Type B pancreatic cell (in vitro differentiated cells): ENCODE data around the gene TCF3. TPM values are rescaled to one million over a fixed set of nuclear protein-coding genes. Genes with fewer than 3 reads are reported as not detected.

Source experiments
- DNase-seq: peaks from one replicate; pipeline ENCODE4 v3.0.0; 2021; ENCODE audit warnings: mixed read lengths; ENCODE audit not compliant: unreplicated experiment; ENCODE audit errors: extremely low spot score
- H3K27ac Mint-ChIP-seq: 2 replicates; pipeline ENCODE4 v1.8.0; 2021; ENCODE audit warnings: mild to moderate bottlenecking, mixed read lengths
- H3K27me3 Mint-ChIP-seq: 2 replicates; pipeline ENCODE4 v1.8.0; 2021; ENCODE audit warnings: mixed read lengths
- H3K36me3 Mint-ChIP-seq: 2 replicates; pipeline ENCODE4 v1.8.0; 2021; ENCODE audit warnings: mixed read lengths
- H3K4me1 Mint-ChIP-seq: one replicate; pipeline ENCODE4 v1.8.0; 2021; ENCODE audit warnings: mixed read lengths; ENCODE audit not compliant: unreplicated experiment
- H3K4me3 Mint-ChIP-seq: 2 replicates; pipeline ENCODE4 v1.8.0; 2021; ENCODE audit warnings: mild to moderate bottlenecking, mixed read lengths
- H3K9me3 Mint-ChIP-seq: 2 replicates; pipeline ENCODE4 v1.8.0; 2021; ENCODE audit warnings: mixed read lengths
- total RNA-seq: library from RNA; stranded (reverse); gene quantifications from 2 replicates; pipeline ENCODE4 v1.2.1, GENCODE V29; 2021; ENCODE audit warnings: low replicate concordance
- TF ChIP-seq, protein P1 (sequence below): fragments of 200-600 bp; sonication (generic); conservative IDR thresholded peaks from 2 replicates; pipeline ENCODE4 v1.5.0; 2021; ENCODE audit warnings: antibody characterized with exemption, mild to moderate bottlenecking

Gene TCF3
- total RNA-seq, 1 donor from 2014 or later, result 193 TPM

DNA sequence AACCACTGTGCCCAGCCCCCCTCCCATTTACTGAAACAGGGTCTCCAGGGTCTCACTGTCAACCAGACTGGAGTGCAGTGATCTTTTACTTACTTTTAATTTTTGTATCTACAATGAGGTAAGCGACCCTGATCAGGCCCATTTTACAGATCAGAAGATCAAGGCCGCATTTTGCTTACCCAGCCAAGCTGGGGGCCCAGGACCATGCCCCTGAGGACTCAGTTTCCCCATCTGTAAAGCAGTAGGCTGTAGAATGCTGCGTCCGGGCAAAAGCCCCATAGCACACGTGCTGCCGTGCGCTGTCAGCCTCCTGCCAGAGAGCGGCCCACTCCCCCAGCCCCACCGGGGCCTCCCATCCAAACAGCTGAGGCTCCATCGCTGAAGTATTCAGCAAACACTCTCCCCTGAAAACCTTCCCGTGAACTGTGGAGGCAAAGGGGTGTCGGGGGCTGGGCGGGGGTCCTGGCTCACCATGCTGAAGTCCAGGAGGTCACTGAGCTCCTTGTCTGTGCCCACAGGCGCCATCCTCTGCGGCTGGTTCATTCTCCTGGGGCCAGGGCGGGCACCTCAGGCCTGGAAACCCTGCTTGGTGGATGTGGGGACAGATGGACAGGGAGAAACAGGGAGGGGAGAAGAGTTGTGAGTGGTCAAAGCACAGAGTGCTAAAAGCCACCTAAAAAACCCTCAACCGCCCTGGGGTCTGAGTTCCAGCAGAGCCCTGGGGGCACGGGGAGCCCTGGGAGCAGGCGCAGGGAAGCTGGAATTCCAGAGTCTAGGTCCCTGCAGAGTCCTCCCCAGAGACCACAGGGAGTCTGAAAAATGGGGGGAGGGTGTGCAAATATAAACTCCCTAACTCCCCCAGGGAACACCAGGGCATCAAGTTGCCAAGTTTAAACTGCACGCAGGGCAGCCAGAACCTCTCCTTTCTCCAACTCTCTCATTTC, 2.4 kb downstream of the TCF3 start:
- H3K27ac Mint-ChIP-seq, result peak overlapping the region; percentile 94
- H3K4me1 Mint-ChIP-seq, result peaks cover 6% of the 10 kb centered on the region
- H3K27me3 Mint-ChIP-seq, result no peaks in the 10 kb centered on the region
- DNase-seq, result no peak
- TF ChIP-seq, protein P1, sequence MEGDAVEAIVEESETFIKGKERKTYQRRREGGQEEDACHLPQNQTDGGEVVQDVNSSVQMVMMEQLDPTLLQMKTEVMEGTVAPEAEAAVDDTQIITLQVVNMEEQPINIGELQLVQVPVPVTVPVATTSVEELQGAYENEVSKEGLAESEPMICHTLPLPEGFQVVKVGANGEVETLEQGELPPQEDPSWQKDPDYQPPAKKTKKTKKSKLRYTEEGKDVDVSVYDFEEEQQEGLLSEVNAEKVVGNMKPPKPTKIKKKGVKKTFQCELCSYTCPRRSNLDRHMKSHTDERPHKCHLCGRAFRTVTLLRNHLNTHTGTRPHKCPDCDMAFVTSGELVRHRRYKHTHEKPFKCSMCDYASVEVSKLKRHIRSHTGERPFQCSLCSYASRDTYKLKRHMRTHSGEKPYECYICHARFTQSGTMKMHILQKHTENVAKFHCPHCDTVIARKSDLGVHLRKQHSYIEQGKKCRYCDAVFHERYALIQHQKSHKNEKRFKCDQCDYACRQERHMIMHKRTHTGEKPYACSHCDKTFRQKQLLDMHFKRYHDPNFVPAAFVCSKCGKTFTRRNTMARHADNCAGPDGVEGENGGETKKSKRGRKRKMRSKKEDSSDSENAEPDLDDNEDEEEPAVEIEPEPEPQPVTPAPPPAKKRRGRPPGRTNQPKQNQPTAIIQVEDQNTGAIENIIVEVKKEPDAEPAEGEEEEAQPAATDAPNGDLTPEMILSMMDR, result no peak
- no peaks in the 10 kb centered on the region for H3K9me3 Mint-ChIP-seq
- H3K4me3 Mint-ChIP-seq, result peak overlapping the region; percentile 95
- peaks cover 4% of the 10 kb centered on the region for H3K36me3 Mint-ChIP-seq

DNA sequence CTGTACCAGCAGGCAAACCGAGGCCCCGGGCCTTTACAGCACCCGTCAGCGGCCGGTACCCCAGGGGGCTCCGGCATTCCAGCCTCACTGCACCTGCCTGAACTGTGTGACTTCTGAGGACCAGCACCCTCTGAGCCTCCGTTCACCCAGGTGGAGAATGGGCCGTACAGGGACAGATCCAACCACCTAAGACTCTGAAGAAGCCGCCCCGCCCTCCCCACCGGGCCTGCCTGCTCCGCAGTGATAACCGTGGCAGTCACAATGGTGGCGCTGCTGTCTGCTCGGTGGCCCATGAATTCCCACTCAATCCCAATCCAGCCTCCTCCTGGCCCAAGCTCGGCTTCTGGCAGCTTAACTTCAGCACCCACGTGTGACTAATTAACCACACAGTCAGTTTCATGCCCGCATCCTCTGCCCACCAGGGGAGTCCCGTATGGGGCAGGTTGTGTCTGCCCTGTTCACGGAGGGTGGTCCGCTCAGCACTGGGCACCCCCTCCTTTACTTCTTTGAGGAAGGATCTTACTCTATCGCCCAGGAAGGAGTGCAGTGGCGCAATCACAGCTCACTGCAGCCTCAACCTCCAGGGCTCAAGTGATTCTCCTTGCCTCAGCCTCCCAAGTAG, 3.4 kb downstream of the TCF3 start:
- DNase-seq, result no peak
- Mint-ChIP-seq H3K4me1 (peaks cover 6% of the 10 kb centered on the region), H3K27ac (peak overlapping the region; percentile 16), H3K27me3 (no peaks in the 10 kb centered on the region), H3K36me3 (peaks cover 4% of the 10 kb centered on the region), H3K9me3 (no peaks in the 10 kb centered on the region), H3K4me3 (no peak overlapping the region)
- TF ChIP-seq, protein P1, result no peak

DNA sequence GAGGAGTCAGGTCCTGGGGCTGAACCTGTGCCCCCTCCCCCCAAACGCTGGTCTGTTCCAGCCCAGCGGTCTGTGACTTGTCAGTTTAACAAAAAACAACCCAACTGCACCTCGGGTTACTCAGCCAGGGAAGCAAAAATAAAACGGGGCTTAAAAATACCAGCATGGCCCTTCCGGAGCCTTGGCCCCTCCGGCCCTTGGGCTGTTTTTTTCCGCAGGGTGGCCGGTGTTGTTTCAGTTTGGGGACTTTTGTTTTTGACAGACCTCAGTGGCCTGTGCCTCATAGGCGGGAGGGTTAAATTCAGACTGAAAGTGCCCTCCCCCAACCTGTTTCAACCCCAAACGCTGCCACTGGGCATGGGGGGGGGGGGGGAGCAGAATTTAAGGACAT, 4.0 kb downstream of the TCF3 start:
- no peaks in the 10 kb centered on the region for H3K9me3 Mint-ChIP-seq
- no peak overlapping the region for H3K27ac Mint-ChIP-seq

DNA sequence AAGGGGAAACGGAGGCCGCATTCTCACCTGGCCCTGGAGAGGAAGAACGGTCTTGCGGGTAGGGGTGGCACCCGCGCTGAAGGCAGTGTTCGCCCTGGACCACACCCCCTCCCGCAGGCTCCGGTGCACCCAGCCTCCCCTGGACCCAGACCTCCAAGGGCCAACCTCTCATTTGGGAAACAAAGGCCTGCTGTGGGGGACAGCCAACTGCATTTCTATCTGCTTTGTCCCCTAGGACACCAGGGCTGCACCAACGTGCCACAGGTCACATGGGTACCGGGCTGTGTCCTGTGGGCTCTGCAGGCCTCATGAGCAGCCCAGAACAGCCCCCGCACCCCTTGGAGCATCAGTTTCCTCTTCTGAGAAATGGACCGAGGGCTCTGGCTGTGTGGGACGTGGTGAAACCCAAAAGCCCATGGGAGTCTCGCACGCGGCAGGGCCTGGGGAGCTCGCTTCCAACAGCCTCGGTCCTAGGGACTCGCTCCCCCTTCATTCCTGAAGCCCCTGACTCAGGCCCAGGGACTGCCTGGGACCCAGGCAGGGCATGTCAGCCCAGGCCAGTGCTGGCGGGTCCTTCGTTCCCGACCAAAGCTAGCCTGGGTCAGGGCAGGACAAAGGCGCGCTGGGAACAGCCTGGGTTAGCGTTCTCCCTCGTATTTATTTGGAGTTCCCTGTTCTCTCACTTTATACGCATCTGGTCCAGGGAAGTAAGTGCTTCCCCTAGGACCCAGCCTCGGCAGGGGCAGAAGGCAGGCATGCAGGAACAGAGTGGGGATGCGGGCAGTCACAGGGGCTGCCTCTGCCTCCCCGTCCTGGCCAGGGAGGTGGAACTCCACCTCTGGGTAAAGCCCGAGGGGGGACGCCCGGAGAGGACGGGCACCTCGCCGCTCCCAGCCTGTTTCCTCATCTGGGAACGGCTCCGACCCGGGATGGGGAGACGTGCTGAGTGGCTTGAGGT, 4.6 kb downstream of the TCF3 start:
- Mint-ChIP-seq H3K27ac (no peak overlapping the region), H3K4me3 (no peak overlapping the region), H3K27me3 (no peaks in the 10 kb centered on the region), H3K36me3 (peaks cover 9% of the 10 kb centered on the region), H3K9me3 (no peaks in the 10 kb centered on the region), H3K4me1 (peaks cover 6% of the 10 kb centered on the region)
- DNase-seq, result no peak
- TF ChIP-seq, protein P1, result no peak

More for the DNA sequence above, 4.0 kb downstream of the TCF3 start:
- Mint-ChIP-seq H3K27me3 (no peaks in the 10 kb centered on the region), H3K4me1 (peaks cover 6% of the 10 kb centered on the region), H3K4me3 (no peak overlapping the region), H3K36me3 (peaks cover 4% of the 10 kb centered on the region)
- DNase-seq, result no peak
- TF ChIP-seq, protein P1, result no peak

DNA sequence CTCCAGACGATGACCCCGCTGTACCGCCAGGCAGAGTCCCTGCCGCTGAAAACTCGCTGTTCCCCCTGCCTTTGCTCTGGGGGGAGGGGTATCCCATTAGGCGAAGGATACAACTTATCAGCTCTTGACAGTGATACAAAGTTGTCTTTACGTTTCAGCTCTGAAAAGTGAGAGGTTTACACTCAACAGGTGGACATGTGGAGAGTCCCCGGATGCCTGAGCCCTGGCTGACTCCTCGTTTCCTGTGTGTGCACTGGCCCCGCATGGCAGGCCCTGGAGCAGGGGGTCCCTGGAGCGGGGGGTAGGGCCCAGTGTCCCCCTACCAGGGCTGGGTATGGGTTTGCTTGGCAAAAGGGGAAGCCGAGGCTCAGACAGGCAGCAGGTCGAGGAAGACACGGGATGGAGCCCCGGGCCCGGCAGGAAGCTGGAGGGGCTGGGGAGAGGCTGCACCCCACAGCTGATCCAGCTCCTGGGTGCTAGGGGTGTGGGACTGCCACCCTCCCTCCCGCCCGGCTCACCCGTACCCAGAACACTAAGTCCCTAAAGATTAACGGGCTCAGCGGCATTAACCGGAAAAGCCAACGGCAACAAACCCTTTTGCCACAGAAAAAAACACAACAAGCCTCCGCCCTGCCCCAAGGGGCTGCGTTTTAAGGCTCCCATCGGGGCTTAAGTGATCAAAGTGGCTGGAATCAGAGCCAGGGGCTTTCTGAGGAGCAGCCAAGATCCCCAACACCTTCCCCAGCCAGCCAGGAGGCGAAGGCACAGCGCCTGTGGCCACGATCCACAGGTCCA, 5.6 kb downstream of the TCF3 start:
- Mint-ChIP-seq H3K9me3 (no peaks in the 10 kb centered on the region), H3K4me3 (no peak overlapping the region), H3K4me1 (peaks cover 6% of the 10 kb centered on the region), H3K36me3 (peaks cover 9% of the 10 kb centered on the region), H3K27ac (no peak overlapping the region), H3K27me3 (no peaks in the 10 kb centered on the region)
- no peak for DNase-seq
- TF ChIP-seq, protein P1, result no peak
